COLO829 (cell line): ENCODE measurements around the gene ALDH16A1.

Experiments used
- DNase-seq: peaks from one replicate; pipeline ENCODE4 v3.0.0; 2012; ENCODE audit warnings: low spot score

ALDH16A1 gene

DNA sequence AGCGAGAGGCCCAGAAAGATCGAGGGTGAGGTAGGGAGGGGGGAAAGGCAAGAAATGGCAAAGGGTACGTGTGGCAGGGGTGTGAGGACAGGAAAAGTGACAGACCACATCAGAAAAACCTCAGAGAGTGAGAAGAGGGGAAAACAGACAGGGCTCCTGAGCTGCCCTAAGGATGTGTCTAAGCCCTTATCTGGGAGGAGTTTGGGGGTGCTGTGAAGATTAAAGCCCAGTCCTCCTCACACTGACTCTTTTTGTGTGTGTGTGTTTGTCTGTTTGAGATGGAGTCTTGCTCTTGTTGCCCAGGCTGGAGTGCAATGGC, 29.1 kb upstream of the ALDH16A1 start:
- no peak for DNase-seq

DNA sequence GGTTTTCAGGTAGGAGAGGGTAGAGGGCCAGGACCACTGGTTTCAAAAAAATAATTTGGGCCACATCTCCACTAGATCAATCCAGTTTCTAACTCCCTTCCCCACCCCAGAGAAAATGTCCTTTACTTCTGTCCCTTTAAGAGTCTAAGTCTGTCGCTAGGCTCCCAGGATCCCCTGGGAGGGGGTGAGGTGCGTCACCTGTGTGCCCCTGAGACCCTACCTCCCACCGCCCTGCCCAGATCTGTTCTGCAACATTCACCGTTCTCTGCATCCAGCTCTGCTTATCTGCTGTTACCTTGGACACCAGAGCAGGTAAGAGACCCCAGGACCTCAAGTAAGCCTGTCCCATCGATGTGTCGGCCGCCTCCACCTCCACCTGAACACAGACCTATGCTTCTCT, 27.8 kb upstream of the ALDH16A1 start, which contains the start of gene GFY:
Gene GFY, plus strand, starts transcription at position 211 of the 400 bp plus-strand sequence. CDS start 1,043 bp downstream, outside the sequence.
- no peak for DNase-seq

- DNase-seq = no peak
Observed at GRCh38 chr19:49425922-49426592, 27.0 kb upstream of the ALDH16A1 start.

DNA sequence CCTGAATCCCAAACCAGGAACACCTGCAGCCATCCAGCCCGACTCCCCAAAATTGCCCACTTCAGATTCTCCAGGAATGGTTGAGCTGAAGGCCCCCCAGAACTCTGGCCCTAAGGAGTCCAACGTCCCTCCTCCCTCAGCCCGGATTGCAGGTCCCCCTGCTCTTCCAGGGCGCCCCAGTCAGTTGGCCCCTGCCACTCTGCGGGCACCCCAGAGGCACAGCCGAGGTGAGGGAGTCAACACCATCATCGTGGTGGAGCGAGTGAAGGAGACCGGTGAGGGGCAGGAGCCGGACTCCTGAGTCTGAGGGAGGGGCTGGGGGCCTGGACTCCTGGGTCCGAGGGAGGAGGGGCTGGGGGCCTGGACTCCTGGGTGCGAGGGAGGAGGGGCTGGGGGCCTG, 25.7 kb upstream of the ALDH16A1 start:
- DNase-seq = no peak

GRCh38 chr19:49427855-49428546, 25.0 kb upstream of the ALDH16A1 start:
- DNase-seq = no peak

GRCh38 chr19:49428547-49429451, 24.2 kb upstream of the ALDH16A1 start:
- DNase-seq = no peak

- DNase-seq = no peak
Observed at GRCh38 chr19:49430172-49430677, 22.8 kb upstream of the ALDH16A1 start.

GRCh38 chr19:49430678-49431329, 22.2 kb upstream of the ALDH16A1 start:
- DNase-seq = no peak

DNA sequence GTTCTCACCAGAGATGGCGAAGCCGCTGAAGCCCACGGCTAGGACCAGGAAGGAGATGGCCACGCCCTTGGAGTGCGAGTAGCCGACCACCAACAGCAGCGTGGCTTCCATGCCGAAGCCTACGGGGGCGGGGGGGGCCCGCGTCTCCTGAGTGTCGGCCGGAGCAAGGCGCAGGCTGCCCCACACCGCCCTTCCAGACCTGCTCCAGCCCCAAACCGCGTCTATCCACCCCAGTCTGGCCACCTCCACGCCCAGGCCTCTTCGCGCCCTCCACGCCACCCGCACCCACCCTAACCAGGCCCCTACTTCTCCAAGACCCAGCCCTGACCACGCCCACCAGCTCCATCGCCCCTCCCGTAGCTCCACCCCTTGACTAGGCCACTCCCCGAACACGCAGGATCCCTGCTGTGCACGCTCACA, 21.7 kb upstream of the ALDH16A1 start:
- DNase-seq = no peak

GRCh38 chr19:49432141-49433073, 20.6 kb upstream of the ALDH16A1 start:
- DNase-seq = no peak

DNA sequence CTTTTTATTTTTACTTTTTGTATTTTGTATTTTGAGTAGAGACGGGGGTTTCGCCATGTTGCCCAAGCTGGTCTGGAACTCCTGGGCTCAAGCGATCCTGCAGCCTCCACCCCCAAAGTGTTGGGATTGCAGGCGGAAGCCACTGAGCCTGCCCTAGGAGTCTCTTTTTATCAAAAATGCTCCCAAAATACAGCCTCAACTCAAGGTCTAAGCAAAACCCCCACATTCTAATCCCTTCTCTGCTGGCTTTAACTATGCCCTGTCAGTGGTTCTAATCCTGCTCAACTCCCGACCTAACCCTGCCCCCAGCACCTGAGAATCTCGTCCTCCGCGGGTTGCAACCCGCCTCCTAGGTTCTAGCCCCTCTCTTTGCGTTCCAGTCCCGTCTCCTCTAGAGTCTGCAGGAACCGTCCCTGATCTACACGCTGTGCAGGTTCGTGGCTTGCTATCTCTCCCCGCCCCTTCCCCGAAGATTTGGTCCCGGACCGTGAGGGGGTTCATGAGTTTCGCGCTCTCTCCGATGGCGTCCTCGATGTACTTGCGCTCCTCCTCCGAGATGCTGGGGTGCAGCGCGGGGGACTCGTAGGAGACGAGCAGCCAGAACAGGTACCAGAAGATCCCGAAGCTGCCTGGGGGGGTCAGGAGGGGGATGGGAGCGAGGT, 19.7 kb upstream of the ALDH16A1 start:
- no peak for DNase-seq

- DNase-seq = no peak
Observed at GRCh38 chr19:49434907-49435583, 18.0 kb upstream of the ALDH16A1 start.

DNA sequence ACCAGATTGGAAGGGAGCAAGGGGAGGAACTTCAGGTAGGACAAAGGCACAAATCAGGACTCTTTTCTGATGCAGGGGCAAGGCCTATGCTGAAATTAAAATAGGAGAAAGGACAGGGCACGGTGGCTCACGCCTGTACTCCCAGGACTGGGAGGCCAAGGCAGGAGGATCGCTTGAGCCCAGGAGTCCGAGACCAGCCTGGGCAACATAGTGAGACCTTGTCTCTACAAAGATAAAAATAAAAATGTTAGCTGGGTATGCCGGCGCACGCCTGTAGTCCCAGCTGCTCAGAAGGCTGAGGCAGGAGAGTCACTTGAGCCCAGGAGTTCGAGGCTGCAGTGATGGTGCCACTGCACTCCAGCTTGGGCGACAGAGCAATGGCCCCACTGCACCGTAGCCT, 17.4 kb upstream of the ALDH16A1 start:
- no peak for DNase-seq

DNA sequence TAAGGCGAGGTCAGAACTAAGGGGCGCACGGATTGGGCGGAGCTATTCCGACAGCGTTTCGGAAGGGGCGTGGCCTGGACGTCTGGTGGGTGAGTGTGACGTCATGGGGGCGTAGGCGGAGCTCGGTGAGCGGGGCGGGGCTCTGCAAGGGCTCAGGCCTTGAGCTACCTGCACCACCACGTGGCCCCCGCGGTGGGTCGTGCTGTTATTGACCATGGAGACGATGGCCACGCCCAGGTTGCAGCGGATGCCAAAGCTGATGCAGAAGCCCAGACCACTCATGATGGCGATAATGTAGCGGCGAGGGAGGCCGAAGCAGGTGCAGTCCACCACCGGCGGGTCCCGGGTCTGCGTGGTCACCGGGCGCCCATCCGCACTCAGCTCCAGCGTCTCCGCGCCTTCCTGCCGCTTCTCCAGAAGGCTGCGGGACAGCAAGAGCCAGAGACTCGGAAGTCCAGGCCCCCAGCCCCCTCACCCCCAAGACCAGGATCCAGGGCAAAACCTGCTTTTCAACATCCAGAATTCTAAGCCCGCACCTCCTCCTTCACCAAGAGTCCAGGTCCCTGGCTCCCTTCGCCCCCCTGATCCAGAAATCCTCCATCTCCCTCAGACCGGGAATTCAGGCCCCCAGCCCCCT, 16.5 kb upstream of the ALDH16A1 start:
- no peak for DNase-seq

GRCh38 chr19:49437231-49437630, 15.8 kb upstream of the ALDH16A1 start:
- no peak for DNase-seq

GRCh38 chr19:49438261-49438660, 14.8 kb upstream of the ALDH16A1 start:
- no peak for DNase-seq

DNA sequence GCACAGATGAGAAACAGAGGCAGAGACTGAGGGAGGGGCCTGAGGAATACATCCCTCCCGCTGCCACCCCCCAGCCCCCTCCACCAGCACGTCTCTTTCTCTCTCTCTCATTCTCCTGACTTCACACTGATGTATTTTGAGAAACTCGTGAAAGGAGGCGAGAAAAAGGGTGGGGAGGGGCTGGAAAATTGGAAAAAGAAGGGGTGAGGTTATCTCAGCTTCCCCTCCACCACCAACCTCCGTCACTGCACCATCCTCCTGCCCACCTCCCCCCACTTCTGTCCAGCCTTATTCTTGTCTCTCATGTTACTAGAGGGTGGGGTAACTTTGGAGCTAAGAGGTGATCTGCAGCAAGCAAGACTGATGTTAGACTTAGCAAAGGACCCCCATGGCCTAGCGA, 13.2 kb upstream of the ALDH16A1 start:
- DNase-seq = no peak

DNA sequence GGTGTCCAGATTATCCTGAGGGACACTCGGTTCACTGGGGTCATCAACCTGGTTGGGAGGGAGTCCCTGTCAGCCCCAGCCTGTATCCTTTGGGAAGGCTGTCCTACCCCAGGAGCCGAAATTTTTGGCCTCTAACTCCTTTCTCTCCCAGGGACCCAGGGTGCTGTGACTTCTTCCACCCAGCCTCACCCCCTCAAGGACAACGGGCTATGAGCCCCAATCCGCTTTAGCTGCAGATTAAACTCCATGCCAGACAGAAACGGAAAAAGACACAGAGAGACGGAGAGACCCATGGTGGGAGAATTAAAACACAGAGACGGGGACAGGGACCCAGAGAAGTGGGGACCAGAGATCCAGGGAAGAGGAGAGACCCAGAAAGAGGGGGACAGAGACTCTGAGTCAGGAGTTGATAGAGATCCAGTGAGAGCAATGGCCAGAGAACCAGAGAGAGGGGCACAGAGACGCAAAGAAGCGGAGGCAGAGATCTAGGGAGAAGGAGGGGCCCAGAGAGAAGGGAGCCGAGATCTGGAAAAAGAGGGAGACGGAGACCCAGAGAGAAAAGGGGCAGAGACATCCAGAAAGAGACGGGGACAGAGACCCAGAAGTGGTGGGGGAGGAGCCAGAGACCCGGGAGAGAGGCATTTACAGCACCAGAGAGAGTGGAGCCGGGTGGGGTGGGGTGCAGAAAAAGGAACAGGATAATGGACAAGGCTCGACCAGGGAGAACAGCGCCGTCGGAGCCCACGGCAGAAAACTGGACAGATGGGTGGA, 12.4 kb upstream of the ALDH16A1 start:
- DNase-seq = no peak
